SK-N-MC (cell line): Measurements from ENCODE around the gene SIGLEC11.
"Not testable (repeated sequence)": the region's sequence is repeated elsewhere in the genome, so short reads cannot be mapped to it uniquely, and the experiment has no call there.

Experiments
- DNase-seq: peaks from one replicate; pipeline ENCODE4 v3.0.0-alpha.2; 2011; ENCODE audit warnings: low read depth, low spot score
- H3K27ac ChIP-seq: fragments of 200-600 bp; sonication (generic); 2 replicates; pipeline ENCODE4 v1.5.1; 2016; ENCODE audit warnings: mixed run types
- H3K36me3 ChIP-seq: fragments of 200-600 bp; sonication (generic); 2 replicates; pipeline ENCODE4 v1.6.1; 2017; ENCODE audit warnings: antibody characterized with exemption, low read length, mixed read lengths; ENCODE audit not compliant: insufficient read depth
- H3K4me3 ChIP-seq: fragments of 200-600 bp; sonication (generic); 2 replicates; pipeline ENCODE4 v1.5.1; 2016
- H3K9ac ChIP-seq: fragments of 200-600 bp; sonication (generic); 2 replicates; pipeline ENCODE4 v1.8.0; 2017; ENCODE audit warnings: mixed run types, mixed read lengths; ENCODE audit not compliant: insufficient read length
- H3K9me3 ChIP-seq: fragments of 200-600 bp; sonication (generic); 2 replicates; pipeline ENCODE4 v1.6.1; 2017; ENCODE audit warnings: low read depth, mild to moderate bottlenecking, antibody characterized with exemption, low read length, moderate library complexity, mixed read lengths
- EZH2 ChIP-seq: fragments of 200-600 bp; sonication (generic); IDR thresholded peaks from one replicate; pipeline ENCODE4 v1.6.1; 2017; ENCODE audit warnings: antibody characterized with exemption
- FOXP2 ChIP-seq: optimal IDR thresholded peaks from 2 replicates; pipeline ENCODE3; 2011; ENCODE audit warnings: mild to moderate bottlenecking, moderate library complexity; ENCODE audit not compliant: insufficient read depth; ENCODE audit errors: extremely low read length, control extremely low read depth
- POLR2AphosphoS5 ChIP-seq: IDR thresholded peaks from 2 replicates; pipeline ENCODE4 v1.6.1; 2012; ENCODE audit warnings: mild to moderate bottlenecking, low read depth, low read length, borderline replicate concordance

The SIGLEC11 gene

DNA sequence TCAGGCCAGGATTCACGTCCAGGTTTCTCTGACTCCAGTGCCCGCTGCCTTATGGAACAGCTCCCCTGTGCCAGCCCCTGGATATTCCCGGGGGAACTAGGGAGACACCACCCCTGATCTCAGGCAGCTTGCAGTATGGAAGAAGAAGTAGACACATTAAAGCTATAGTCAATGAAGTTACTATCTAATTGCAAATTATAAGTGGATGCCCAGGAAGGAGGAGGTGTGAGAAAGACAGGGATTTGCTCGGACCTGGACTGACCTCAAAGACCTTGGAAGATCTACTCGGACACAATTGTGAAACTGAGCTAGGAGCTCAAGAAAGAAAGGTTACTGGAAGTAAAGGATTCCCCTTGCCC lies 10.4 kb downstream of the SIGLEC11 start:
- TF ChIP-seq FOXP2, result no peak
- no peak for TF ChIP-seq POLR2AphosphoS5
- TF ChIP-seq EZH2, result no peak

DNA sequence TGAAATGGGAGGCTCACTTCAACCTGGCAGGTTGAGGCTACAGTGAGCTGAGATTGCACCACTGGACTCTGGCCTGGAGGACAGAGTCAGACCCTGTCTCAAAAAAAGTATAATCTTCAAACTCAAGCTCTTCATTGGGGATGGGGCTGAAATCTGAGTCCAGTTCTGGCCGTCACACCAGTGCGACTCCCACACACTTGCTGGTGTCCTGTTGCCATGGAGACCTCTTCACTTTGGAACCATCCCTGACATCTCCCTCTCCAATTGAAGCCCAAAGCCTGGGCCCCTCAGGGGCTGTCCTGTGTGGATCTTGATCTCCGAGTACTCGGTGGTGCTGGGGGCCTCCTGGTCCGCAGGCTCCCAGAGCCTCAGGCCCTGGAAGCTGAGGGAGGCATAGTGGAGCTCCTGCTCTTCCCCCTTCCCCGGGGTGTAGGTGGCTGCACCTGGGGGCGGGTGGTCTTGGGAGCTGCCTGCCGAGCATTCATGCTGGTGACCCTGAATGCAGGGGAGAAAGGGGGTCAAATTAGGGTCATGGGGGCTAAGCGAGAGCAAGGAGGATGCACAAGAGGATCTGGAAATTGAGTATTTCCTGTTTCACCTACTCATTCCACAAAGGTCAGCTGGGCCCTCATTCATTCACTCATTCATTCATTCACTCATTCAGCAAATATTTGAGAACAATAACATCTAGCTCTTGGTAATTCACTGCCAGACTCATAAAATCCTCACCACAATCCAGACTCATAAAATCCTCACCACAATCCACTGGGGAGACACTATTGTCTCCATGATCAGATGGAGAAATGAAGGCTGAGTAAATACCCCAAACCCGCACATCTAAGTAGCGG lies 11.0 kb downstream of the SIGLEC11 start:
- Histone ChIP-seq H3K9me3 (no peaks in the 10 kb centered on the region), H3K27ac (no peak overlapping the region), H3K4me3 (no peak overlapping the region), H3K36me3 (no peaks in the 10 kb centered on the region), H3K9ac (no peak overlapping the region)
- DNase-seq, result no peak
- TF ChIP-seq FOXP2, result no peak
- TF ChIP-seq POLR2AphosphoS5, result no peak
- no peak for TF ChIP-seq EZH2

More for the DNA sequence above, 10.4 kb downstream of the SIGLEC11 start:
- no peak overlapping the region for H3K27ac ChIP-seq
- no peak overlapping the region for H3K4me3 ChIP-seq
- no peak for DNase-seq
- H3K9ac ChIP-seq, result no peak overlapping the region
- H3K36me3 ChIP-seq, result no peaks in the 10 kb centered on the region
- H3K9me3 ChIP-seq, result no peaks in the 10 kb centered on the region

DNA sequence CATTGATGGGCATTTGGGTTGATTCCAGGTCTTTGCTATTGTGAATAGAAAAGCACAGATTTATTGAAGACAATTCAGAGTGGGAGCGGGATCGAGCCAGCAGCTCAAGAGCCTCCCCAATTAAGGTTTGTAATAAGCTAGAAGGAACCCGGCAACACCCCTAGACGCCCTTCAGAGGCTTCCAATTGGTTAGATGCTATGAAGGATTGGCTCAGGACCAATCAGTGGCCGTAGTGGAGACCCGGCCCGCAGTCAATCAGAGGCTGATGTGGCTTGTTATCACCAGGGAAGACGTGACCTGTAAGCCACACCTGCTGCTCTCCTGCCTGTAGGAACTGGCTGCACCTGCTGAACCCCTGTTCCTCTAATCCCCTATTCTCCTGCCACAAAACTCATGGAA lies 14.6 kb downstream of the SIGLEC11 start:
- Histone ChIP-seq H3K27ac (no peak overlapping the region), H3K36me3 (no peaks in the 10 kb centered on the region), H3K4me3 (no peak overlapping the region), H3K9ac (no peak overlapping the region), H3K9me3 (no peaks in the 10 kb centered on the region)
- no peak for DNase-seq
- TF ChIP-seq POLR2AphosphoS5 (no peak), EZH2 (no peak), FOXP2 (no peak)

GRCh38 chr19:49944567-49944966 lies 16.4 kb downstream of the SIGLEC11 start:
- H3K4me3 ChIP-seq, H3K27ac ChIP-seq, H3K9ac ChIP-seq, H3K36me3 ChIP-seq, H3K9me3 ChIP-seq, DNase-seq: not testable (repeated sequence)

- H3K9me3 ChIP-seq, result no peaks in the 10 kb centered on the region
- no peak for DNase-seq
- no peak overlapping the region for H3K27ac ChIP-seq
- no peak overlapping the region for H3K9ac ChIP-seq
- TF ChIP-seq EZH2 (no peak), FOXP2 (no peak), POLR2AphosphoS5 (no peak)
- H3K36me3 ChIP-seq, result no peaks in the 10 kb centered on the region
- no peak overlapping the region for H3K4me3 ChIP-seq
Observed at GRCh38 chr19:49940482-49940791, 20.5 kb downstream of the SIGLEC11 start.

DNA sequence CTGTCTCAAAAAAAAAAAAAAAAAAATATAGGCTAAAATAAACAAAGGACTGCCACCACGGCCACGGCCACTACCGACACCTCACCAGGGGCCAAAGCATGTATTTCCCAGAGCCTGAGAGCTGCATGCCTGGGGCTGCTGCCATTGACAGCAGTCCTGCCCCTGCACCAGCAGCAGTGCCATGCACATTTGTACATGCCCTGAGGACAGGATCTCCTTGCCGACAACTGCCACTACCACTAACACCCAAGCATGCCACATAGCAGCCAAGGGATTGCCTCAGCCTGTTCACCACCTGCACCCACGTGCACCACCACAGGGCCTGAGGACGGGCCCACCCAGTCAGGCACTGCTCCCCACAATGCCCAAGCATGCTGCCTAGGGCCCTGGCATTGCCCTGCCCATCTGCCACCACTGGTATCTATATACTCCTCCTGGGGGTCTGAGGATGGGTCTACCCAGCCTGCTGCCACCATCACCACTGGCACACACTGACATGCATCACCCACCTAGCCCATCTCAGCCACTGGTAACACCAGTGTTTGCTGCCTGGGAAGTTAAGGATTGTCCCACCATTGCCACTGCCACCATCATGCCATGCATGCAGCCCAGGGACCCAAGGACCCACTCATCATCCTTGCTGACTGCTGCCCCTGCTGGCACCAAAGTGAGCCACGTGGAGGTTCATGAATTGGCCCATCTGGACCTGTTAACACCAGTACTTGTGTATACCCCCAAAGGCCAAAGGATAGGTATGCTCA lies 21.1 kb downstream of the SIGLEC11 start:
- H3K27ac ChIP-seq, result no peak overlapping the region
- no peak overlapping the region for H3K9ac ChIP-seq
- H3K4me3 ChIP-seq, result no peak overlapping the region
- no peaks in the 10 kb centered on the region for H3K36me3 ChIP-seq
- DNase-seq, result no peak
- no peaks in the 10 kb centered on the region for H3K9me3 ChIP-seq
- no peak for TF ChIP-seq POLR2AphosphoS5
- no peak for TF ChIP-seq FOXP2
- no peak for TF ChIP-seq EZH2

DNA sequence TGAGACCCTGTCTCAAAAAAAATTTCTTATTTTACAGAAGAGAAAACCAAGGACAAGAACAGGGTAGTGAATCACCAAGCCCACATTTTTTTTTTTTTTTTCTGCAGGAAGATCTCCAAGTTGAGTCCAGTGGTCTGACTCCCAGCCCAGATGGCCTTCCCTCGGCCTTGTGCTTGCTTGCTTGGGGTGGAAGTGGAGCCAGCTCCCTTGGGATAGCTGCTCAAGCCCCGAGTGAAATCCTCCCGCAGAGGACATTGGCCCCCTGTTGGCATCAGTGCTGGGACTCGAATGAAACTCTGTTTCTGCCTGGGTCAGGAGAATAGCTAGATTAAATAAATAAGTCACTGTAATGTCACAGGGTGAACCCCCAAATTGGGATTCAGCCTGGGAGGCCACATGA lies 22.3 kb downstream of the SIGLEC11 start:
- TF ChIP-seq EZH2, result no peak
- no peak for TF ChIP-seq FOXP2
- no peak for TF ChIP-seq POLR2AphosphoS5
- Histone ChIP-seq H3K36me3 (peaks cover under 1% of the 10 kb centered on the region; the same call in 1 of the 2 replicates), H3K9ac (no peak overlapping the region), H3K4me3 (no peak overlapping the region), H3K27ac (no peak overlapping the region), H3K9me3 (no peaks in the 10 kb centered on the region)
- DNase-seq, result no peak

- Histone ChIP-seq H3K36me3 (peaks cover 8% of the 10 kb centered on the region), H3K9me3 (no peaks in the 10 kb centered on the region), H3K27ac (no peak overlapping the region), H3K4me3 (peak overlapping the region; percentile 68), H3K9ac (no peak overlapping the region)
- no peak for TF ChIP-seq EZH2
- TF ChIP-seq FOXP2, result no peak
- no peak for TF ChIP-seq POLR2AphosphoS5
- DNase-seq, result no peak
Observed at GRCh38 chr19:49937750-49938381, 23.1 kb downstream of the SIGLEC11 start.
